ENCODE data around the gene GPR35.

GPR35 gene

DNA sequence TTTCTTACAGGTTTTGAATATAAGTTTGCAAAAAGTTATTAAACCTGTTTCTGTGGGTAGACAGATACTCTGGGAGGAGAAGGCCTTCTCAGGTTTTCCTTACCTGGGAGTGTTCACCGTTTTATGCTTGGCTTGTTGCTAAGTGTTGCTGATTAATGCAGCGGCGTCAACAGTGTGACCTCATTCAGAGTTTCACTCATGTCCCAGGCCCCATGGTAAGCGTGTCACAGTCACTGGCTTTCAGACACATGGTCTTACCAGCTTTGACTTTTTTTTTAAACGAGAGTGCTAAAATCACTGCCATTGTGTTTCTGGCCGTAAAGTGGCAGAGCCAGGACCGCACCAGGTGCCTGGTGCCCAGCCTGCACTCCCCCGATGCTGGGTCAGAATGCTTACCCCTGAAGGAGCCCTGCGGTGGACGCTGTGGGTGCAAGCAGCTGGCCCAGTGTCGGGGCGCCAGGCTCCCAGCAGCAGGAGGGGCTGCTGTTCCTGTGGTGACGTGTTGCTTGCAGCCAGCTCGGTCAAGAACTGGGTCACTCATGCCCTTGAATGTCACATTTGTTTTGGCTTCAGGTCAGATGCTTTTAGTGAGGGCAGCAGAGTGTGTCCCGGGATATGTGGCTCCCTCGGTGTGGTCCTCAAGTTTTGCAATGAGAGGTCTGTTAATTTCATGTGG lies 35.3 kb upstream of the GPR35 start:
- DNase-seq = no peak

DNA sequence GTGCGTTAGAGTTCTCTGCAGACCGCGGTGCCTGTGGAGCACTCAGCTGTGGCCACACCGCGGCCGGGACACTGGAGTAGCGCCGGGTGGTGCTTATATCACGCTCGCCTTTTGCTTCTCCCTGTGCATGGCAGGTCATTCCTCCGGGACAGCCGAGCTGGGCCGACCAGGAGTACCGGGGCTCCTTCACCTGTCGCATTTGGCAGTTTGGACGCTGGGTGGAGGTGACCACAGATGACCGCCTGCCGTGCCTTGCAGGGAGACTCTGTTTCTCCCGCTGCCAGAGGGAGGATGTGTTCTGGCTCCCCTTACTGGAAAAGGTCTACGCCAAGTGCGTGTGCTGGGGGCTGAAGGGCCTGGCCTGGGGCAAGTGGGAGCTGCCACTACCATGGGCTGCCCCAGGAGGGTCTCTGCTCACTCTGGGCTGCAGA lies 34.6 kb upstream of the GPR35 start:
- no peak for DNase-seq

DNA sequence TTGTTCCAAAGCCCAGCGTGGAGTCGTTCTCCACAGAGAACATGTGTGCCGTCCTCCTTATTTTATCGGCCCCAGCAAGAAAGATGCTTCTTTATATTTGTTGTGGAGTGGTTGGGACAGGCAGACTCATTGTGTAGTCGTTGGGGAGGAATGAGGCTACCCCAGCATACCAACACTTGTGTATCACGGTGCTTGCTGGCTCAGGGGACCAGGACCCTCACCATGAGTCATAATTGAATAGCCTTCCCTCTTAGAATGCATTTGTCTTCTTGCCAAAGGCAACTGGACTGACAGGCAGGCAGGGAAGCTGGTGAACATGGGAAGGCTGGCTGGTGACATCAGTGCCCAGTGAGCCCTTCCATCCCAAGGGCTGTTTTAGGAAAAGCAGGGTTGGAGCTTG lies 34.1 kb upstream of the GPR35 start:
- DNase-seq = no peak

DNA sequence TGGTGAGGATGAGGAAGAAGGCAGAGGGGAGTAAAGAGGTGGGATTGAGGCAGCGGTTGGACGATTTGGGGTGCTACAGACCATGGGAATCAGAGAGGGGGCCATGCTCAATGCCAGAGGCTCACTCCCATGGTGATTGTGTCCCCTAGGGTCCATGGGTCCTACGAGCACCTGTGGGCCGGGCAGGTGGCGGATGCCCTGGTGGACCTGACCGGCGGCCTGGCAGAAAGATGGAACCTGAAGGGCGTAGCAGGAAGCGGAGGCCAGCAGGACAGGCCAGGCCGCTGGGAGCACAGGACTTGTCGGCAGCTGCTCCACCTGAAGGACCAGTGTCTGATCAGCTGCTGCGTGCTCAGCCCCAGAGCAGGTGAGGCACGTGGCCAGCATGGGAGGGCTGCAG lies 33.5 kb upstream of the GPR35 start:
- no peak for DNase-seq

DNA sequence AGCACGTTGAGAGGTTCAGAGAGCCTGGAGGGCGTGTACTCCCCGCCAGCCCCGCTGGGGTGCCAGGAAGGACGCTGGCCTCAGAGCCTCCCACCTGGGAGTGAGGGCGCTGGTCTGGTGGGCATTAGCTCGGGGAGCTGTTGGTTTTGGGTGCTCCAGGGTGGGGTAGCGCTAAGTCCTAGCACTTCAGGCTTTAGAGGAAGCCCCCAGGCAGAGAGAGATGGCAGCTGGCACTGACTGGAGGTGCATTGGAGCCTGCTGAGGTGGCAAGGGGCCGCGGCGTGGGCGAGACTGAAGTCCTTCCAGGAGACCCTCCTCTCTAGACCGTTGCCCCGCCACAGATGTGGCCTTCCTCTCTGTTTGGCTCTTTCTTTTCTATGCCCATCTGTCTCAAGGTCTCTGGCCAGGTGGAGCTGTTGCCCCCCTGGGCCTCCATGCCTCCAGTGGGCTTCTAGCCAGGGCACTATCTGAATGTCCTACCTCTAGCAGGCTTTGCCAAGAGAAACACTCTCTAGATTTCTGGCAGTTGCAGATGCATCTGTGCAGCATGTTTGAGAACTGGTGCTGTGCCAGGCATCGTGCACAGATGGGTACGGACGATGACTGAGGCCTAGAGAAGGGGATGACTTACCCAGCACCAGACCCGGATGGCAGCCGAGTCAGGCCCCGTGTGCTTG lies 32.1 kb upstream of the GPR35 start:
- DNase-seq = no peak

DNA sequence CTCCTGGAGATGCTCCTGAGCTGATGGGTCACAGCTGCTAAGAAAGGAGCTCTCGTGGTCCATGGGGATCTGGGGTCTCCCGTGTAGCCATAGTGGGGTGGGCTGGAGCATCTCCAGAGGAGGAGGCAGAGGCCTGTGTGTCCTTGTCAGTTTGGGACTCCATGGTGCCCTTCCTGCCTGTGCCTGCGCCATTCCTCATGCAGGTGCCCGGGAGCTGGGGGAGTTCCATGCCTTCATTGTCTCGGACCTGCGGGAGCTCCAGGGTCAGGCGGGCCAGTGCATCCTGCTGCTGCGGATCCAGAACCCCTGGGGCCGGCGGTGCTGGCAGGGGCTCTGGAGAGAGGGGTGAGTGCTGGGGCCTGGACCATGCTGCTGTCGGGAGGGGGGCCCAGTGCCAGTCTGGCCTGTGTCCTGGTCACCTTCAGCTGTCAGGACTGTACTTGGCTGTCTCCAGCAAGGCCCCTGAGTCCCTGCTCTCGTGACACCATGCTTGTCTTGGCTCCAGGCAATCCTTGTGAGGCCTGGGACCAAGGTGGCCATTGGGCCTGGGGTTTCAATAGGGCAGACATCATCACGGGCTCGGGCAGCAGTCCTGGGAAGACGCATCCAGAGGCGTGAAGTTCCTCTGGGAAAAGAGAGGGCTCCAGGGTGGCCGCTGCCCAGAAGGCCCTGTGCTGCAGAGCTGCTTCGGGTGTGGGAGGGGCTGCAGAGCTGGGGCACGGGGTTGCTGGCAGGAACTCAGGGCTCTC lies 31.4 kb upstream of the GPR35 start:
- DNase-seq = no peak

DNA sequence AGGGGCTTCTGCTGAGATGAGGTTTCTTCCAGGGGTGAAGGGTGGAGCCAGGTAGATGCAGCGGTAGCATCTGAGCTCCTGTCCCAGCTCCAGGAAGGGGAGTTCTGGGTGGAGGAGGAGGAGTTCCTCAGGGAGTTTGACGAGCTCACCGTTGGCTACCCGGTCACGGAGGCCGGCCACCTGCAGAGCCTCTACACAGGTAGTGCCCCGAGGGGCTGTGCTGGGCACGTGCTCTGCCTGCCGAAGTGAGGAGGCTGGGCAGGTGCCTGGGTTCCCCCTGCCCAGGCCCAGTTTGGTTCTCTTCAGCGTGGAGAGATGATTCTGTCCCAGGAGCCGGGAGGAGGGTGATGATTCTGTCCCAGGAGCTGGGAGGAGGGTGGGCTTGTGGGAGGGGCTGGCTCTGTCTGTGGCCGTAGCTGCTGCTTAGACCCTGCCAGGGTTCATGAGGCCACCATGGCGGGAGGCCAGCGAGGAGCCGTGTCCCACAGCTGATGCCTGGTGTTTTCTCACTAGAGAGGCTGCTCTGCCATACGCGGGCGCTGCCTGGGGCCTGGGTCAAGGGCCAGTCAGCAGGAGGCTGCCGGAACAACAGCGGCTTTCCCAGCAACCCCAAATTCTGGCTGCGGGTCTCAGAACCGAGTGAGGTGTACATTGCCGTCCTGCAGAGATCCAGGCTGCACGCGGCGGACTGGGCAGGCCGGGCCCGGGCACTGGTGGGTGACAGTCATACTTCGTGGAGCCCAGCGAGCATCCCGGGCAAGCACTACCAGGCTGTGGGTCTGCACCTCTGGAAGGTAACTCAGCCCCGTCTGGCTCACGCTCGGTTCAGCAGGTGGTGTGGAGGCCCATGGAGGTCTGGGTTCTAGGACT lies 30.5 kb upstream of the GPR35 start:
- no peak for DNase-seq

DNA sequence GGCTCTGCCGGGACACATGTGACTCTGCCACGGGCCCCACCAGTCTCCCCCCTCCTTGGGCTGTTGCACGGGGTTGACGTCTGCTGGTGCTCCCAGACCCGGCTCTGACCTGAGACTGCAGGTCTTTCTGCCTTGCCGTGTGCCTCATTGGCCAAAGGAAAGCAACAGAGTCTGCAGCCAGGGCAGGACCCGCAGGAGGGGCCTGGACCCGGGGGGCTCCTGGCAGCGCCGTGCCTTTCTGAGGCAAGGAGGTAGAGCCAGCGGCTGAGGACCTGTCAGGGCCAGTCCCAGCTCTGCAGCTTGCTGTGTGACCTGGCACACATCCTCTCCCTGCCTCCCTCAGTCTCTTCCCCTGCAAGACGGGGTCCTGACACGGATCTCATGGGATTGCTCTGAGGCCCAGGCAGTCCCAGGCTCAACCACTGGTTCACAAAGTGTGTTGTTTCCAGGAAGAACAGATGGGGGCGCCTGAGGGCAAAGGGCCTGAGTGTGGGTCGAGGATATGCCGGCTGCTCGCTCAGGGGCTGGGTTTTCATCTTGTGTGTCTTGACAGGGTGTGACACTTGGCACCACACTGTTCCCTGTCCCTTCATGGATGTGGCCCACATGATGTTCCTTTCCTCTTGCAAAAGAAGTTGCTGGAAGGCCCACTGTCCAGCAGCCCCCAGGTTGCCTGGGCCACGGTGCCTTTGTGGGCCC lies 29.8 kb upstream of the GPR35 start:
- DNase-seq = no peak

DNA sequence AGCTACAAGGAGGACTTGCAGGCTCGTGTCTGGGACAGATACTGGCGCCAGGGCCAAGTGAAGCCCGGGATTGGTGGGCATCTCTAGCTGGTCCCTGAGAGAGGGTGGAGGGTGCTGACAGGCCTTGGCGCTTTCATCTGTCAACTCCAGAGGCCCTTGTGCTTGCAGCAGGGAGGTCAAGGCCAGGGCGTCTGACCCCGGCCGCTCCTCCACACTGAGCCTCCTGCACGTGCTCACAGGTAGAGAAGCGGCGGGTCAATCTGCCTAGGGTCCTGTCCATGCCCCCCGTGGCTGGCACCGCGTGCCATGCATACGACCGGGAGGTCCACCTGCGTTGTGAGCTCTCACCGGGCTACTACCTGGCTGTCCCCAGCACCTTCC lies 29.2 kb upstream of the GPR35 start:
- no peak for DNase-seq

DNA sequence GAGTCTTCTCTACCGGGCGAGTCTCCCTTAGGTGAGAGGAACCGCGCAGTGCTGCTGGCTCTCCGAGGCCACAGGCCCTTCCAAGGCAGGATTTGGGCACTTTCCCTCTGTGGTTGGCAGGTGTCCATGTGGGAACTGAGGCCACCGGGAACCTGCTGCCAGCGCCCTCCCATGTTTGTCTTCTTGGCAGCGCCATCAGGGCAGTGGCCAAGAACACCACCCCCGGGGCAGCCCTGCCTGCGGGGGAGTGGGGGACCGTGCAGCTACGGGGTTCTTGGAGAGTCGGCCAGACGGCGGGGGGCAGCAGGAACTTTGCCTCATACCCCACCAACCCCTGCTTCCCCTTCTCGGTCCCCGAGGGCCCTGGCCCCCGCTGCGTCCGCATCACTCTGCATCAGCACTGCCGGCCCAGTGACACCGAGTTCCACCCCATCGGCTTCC lies 28.8 kb upstream of the GPR35 start:
- no peak for DNase-seq

DNA sequence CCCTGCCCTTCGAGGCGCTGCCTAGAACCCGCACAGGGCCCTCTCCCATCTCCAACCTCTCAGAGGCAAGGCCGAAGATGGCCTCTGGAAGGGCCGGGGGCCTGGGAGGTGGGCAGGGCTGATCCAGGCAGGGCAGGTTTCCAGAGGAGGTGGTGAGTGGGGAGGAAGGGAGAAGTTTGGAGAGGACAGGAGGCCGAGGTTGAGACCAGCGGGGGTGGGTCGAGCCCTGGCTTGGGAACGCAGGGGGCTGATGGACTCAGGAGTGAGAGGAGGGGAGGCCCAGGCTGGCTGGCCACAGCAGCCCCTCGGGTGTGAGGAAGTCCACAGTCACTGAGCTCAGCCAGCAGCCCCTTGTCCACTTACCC lies 28.2 kb upstream of the GPR35 start:
- DNase-seq = no peak

DNA sequence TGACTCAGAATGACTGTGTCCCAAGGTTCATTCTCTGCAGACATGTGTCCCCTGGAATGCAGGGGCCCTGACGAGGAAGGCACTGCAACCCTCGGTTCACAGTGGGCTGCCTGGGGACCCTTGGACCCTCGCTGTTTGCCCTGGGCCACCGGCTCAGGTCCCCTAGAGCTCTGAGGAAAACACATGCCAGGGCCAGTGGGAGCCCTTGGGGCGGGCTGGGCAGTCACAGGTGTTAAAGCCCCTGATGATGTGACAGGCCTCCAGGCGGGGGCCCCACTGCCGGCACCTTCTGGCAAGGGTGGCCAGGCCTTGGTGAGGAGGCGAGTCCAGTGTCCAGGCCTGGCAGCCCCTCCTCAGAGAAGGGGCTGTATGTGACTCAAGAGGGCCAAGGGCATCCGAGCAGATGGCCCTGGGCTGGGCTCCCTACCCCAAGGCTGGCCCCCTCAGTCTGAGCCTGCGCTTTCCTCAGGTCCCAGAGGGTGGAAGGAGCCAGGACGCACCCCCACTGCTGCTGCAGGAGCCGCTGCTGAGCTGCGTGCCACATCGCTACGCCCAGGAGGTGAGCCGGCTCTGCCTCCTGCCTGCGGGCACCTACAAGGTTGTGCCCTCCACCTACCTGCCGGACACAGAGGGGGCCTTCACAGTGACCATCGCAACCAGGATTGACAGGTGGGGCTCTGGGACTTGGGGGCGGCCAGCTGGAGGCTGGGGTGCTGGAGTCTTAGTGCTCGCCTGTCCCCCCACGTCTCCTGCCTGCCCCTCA lies 27.7 kb upstream of the GPR35 start:
- no peak for DNase-seq

DNA sequence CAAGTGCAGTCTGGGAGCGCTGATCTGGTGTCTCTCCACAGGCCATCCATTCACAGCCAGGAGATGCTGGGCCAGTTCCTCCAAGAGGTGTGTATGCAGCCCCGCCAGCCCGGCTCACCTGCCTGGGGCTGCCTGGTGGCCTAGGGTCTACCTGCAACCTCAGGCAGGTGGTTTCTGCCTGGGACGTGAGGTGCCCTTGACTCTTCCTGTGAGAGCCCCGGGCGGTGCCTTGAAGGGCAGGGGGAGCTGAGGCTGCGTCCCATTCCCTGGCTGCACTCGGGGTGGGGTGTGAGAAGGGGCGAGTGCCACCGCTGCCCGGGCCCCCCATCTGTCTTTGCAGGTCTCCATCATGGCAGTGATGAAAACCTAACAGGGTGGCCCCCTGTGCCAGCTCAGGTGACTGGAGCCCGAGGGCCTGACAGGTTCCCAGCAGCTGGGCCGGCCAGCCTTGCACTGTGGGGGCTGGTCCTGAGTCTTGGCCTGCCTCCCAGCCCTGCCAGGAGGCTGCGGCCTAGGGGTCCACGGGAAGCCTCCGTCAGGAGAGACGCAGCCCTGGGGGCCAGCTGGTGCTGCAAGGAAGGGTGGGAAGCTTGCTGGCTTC lies 26.9 kb upstream of the GPR35 start:
- no peak for DNase-seq

DNA sequence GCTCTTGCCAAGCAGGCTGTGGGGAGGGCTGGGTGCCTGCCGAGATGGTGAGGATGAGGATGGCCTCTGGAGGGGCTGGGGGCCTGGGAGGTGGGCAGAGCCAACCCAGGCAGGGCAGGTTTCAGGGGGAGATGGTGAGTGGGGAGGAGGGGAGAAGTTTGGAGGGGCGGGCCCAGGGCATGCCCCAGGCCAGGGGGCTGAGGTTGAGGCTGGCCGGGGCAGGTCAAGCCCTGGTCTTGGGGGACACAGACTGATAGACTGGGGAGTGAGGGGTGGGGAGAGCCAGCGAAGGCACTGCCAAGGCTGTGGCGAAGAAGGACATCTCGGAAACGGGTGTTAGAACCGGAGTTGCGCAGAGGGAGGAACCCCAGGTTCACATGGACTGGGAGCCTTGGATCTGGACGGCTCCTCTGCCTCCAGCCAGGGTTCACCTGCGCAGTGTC lies 26.1 kb upstream of the GPR35 start:
- no peak for DNase-seq

DNA sequence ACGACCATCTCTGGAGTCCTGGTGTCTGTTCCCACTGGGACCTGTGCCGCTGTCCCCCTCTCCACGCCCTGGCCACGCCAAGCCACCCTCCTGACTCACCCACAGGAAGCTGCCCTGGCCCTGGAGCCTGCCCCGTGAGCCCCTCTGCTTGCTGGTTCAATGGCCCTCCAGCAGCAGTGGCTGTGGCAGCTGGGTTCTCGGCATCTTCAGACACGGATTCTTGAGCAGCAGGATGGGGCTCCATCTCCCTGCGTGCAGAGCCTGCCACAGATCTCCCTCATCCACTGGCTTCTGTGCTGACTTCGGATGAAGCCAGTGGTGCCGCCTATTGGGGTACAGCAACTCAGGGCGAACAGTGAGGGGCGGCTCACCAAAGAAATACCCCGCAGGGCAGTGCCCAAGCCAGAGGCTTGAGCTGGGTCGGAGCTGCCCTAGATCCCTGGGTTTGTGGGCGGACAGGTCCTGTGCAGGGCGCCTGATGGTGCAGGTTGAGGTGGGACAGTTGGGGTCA lies 24.8 kb upstream of the GPR35 start:
- no peak for DNase-seq

DNA sequence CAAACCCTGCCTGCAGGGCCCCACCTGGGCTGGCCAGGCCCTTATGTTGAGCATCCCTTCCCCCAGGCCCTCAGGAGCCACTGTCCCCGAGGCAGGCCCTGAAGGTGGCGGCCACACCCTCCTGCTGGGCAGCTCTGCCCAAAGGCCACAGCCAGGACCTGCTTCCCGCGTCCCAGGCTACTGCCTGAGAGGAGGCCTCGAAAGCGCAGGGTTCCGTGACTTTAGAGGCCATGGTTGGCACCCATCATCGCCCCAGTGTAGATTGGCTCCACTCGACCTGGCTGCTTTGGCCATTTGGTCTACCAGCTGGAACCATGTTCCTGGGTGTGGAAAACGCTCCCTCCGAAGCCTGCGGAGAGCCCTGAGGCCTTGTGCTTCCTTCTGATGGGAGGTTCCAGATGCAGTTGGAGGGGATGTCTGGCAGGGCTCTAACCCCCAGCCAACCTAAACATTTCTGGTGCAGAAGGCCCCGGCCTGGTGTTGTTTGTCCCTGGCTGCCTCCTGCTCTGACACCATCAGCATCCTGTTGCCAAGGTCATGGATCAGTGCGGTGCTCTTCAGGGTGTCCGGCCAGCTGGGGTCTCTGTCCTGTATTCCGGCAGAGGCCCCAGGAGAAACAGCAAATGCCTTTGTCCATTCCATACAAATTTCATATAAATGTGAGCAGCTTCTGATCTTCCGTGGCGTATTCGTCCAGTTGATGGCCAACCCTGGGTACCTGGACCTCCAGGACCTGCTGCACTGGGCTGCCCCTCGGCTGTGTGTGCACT lies 24.0 kb upstream of the GPR35 start:
- no peak for DNase-seq

DNA sequence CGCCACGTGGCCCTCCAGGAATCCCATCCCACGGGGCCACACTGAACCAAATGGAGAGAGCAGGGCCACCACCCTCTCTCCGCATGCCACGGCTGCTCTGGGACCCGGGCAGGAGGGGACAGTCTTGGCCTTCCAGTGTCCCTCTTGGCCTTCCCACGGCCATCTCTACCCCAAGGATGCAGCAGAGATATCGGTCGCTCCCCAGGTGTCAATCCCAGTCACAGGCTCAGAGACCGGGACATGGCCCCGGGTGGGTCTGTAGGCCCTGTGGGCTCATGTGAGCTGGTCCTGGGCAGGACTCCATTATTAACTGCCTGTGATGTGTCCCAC lies 23.5 kb upstream of the GPR35 start:
- no peak for DNase-seq

DNA sequence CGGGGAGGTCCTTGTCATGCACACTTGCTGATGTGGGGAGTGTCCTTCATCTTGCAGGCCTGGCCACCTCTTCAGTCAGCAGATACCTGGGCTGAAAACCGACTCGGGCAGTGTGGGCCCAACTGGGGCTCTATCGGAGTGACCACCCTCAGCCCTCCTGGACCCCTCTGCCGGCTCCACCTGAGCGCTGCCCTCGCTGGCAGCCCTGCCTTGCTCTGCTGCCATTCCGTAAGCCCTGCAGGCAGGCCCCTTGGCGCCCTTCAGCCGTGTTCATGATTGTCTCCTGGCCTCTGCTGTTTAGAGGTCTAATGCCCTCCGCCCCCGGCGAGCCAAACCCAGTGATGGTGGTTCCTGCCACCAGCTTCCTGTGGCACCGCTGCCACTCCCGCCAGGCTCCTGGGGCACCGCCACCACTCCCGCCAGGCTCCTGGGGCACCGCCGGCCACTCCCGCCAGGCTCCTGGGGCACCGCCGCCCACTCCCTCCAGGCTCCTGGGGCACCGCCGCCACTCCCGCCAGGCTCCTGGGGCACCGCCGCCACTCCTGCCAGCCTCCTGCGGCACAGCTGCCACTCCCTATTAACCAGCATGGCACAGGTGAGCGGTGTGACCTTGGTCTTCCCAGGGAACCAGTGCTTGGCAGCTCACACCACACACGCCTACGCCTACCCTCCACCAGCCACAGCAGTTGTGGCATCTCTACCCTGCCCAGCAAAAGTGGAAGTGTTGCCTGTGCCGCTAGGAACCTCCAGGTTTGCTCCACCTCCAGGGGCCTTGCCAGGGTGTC lies 22.8 kb upstream of the GPR35 start:
- DNase-seq = no peak

DNA sequence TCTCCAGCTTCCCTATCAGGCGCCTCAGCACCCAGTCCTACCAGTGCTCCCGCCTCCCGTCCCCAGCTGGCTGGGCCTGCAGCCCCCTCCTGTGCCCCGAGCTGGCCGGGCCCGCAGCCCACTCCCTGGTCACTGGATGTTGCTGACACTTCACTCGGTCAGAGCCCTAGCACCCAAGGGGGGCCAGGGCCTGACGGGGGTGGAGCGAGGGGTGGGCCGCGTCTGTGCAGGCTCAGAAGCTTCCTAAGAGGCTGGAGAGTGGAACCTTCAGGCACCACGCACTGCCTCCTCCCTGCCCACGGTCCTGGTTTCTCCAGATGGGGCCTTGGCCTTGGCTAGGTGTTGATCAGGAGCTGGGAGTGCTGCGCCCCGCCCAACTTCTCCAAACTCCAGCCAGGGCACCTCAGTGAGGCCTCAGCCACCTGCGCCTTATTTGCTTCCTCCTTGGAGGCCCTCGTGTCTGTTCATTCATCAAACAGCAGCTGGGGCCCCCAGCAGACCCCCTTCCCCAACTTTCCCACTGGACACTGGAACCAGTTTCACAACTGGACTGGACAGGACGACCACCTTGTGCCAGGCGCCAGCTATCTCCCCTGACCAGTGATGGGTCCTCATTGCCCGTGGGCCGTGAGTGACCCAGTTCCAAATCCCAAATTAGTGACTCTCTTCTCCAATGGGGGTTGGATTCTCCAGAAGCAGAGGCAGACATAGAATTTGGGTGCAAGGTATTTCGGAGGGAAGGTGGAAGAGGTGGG lies 22.0 kb upstream of the GPR35 start:
- DNase-seq = no peak

Measured in NCI-H1048 (cell line).